A549 (cell line): ENCODE measurements around the gene FADS6.

Source experiments
- BHLHE40 ChIP-seq: IDR thresholded peaks from 2 replicates; pipeline ENCODE4 v1.6.1; 2012; ENCODE audit warnings: low read depth, low read length, inconsistent platforms
- CEBPB ChIP-seq, 2 experiments: fragments of >200 bp in 1 of 2; sonication (Bioruptor Twin) in 1 of 2; formaldehyde crosslinking in 1 of 2; IDR thresholded peaks; 2 replicates each; pipeline ENCODE4 v1.6.1; 2012 to 2016
- CHD2 ChIP-seq: fragments of 150-350 bp; IDR thresholded peaks from 2 replicates; pipeline ENCODE4 v1.6.1; 2014; ENCODE audit warnings: low read length; ENCODE audit not compliant: partially characterized antibody
- CTCF ChIP-seq: fragments of >200 bp; sonication (Bioruptor Twin); formaldehyde crosslinking; IDR thresholded peaks from 3 replicates; pipeline ENCODE4 v1.5.1; 2016
- HEYL ChIP-seq: fragments of 250-450 bp; sonication (Bioruptor Pico); IDR thresholded peaks from 2 replicates; pipeline ENCODE4 v1.8.0; 2021; ENCODE audit warnings: mild to moderate bottlenecking, moderate library complexity
- JUN ChIP-seq, 2 experiments: fragments of >200 bp; sonication (Bioruptor Twin); formaldehyde crosslinking; IDR thresholded peaks; 2 replicates in 1 of 2; 3 replicates in 1 of 2; pipeline ENCODE4 v1.6.1; 2016 to 2017
- KDM1A ChIP-seq: fragments of 200-600 bp; sonication (generic); IDR thresholded peaks from 2 replicates; pipeline ENCODE4 v1.6.1; 2016; ENCODE audit warnings: low read depth, mild to moderate bottlenecking
- MAZ ChIP-seq: fragments of 150-350 bp; IDR thresholded peaks from 2 replicates; pipeline ENCODE4 v1.6.1; 2014; ENCODE audit warnings: antibody characterized with exemption, low read depth, low read length, borderline replicate concordance
- MYC ChIP-seq: IDR thresholded peaks from 2 replicates; pipeline ENCODE4 v1.6.1; 2012; ENCODE audit warnings: mild to moderate bottlenecking, inconsistent platforms, low read length, improper control_type of control experiment, borderline replicate concordance
- PBX3 ChIP-seq: IDR thresholded peaks from 2 replicates; pipeline ENCODE4 v1.6.1; 2012
- POLR2A ChIP-seq: IDR thresholded peaks from 2 replicates; pipeline ENCODE4 v1.6.1; 2012; ENCODE audit warnings: mild to moderate bottlenecking, low read length
- REST ChIP-seq: fragments of 200-600 bp; sonication (generic); IDR thresholded peaks from 2 replicates; pipeline ENCODE4 v1.6.1; 2016; ENCODE audit warnings: antibody characterized with exemption, mild to moderate bottlenecking, moderate library complexity
- USF2 ChIP-seq: fragments of 450-650 bp; IDR thresholded peaks from 2 replicates; pipeline ENCODE4 v1.6.1; 2014; ENCODE audit warnings: antibody characterized with exemption

- TF ChIP-seq CTCF (no peak), USF2 (no peak), POLR2A (no peak), REST (no peak), MAZ (no peak), PBX3 (no peak), CHD2 (no peak), HEYL (no peak), MYC (no peak), JUN (IDR thresholded peaks at IDR 0.05) (no peak), BHLHE40 (no peak), KDM1A (no peak), CEBPB (IDR thresholded peaks at IDR 0.05) (no peak)
Observed at GRCh38 chr17:74836691-74837467, 56.6 kb downstream of the FADS6 start.
